ENCODE data around the gene IL17RC.
A peak's percentile ranks its signal among the peaks of the same experiment; 100 is the strongest.
"Not testable (repeated sequence)": the region's sequence is repeated elsewhere in the genome, so short reads cannot be mapped to it uniquely, and the experiment has no call there.

IL17RC gene, protein sequence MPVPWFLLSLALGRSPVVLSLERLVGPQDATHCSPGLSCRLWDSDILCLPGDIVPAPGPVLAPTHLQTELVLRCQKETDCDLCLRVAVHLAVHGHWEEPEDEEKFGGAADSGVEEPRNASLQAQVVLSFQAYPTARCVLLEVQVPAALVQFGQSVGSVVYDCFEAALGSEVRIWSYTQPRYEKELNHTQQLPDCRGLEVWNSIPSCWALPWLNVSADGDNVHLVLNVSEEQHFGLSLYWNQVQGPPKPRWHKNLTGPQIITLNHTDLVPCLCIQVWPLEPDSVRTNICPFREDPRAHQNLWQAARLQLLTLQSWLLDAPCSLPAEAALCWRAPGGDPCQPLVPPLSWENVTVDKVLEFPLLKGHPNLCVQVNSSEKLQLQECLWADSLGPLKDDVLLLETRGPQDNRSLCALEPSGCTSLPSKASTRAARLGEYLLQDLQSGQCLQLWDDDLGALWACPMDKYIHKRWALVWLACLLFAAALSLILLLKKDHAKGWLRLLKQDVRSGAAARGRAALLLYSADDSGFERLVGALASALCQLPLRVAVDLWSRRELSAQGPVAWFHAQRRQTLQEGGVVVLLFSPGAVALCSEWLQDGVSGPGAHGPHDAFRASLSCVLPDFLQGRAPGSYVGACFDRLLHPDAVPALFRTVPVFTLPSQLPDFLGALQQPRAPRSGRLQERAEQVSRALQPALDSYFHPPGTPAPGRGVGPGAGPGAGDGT
- 0 to 0.35 (median 0.21) reads per million in 4 experiments for total RNA-seq

GRCh38 chr3:9916734-9917680 is at the start of gene IL17RC:
IL17RC (plus strand) TSS chr3:9917098; CDS start chr3:9917316, 218 bp downstream.
- no peak for DNase-seq

- no peak for DNase-seq
These were observed 49.8 kb upstream of the IL17RC start for GRCh38 chr3:9867106-9867505.

- DNase-seq: no peak
These were observed 46.9 kb upstream of the IL17RC start for GRCh38 chr3:9869955-9870354.

GRCh38 chr3:9870978-9871377 is 45.9 kb upstream of the IL17RC start:
- no peak for DNase-seq

- not testable (repeated sequence) for DNase-seq
These were observed 44.8 kb upstream of the IL17RC start for GRCh38 chr3:9872067-9872466.

DNA sequence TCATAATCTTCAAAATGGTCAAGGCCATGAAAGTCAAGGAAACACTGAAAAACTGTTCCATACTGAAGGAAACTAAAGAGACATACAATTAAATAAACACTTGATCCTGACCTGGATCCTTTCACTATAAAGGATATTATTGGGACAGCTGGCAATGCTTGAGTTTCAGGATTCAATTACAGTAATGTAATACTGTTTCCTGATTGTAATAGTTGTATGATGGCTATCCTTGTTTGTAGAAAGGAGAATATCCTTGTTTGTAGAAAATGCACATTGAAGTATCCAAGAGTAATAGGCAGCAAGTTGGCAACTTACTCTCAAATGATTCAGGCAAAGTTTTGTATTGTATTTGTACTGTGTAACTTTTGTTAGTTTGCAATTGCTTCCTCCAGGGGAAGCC is 41.5 kb upstream of the IL17RC start:
- no peak for DNase-seq

- DNase-seq: not testable (repeated sequence)
These were observed 40.6 kb upstream of the IL17RC start for GRCh38 chr3:9876255-9876654.

- DNase-seq: no peak
These were observed 39.9 kb upstream of the IL17RC start for GRCh38 chr3:9876991-9877390.

DNA sequence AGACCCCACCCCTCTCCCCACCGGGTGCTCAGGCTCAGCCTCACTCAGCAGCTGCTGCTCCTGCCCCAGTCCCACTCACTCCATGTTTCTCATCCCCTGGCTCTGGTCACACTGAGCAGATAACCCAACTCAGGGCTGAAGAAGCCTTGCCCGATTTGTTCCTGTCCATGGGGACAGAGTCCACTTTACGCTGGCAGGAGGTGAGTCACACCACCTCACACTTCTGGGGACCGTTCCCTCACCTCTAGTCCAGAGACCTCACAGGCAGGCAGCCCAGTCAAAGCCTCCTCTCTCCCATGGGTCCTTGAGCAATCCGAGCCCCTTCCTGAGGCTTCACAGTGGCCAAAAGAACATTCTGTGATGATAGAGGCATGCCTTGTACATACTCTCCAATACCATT is 38.2 kb upstream of the IL17RC start:
- no peak for DNase-seq

DNA sequence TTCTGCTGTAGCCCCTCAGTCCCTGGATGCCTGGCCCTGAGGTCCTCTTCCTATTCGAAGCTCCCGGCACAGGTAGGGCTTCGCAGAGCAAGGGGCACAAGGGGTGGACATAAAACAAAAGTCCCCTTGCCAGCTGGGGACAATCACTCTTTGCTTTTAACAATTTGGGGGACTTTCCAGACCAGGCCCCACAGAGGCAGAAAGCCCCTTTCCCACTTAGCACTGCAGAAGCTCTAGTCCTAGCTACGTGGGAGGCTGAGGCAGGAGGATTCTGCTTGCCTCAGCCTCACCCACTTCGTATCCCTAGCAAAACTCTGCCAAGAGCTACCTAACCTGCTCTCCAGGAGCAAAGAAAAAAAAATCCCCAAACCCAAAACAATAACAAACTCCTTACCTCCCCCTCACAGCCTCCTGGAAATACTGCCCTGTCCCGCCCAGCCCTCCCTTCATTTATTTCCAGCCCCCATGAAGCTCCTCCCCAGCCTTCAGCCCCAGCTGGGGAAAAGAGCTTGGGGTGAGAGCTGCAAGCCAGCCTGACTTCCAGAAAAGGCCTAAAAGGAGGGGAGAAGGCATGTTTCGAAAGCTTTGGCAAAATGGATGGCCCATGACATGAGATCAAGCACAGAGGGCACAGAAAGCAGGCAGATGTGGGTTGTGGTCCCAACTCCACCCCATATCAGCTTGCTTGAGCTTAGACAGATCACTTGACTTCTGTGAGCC is 36.9 kb upstream of the IL17RC start, which contains the start of gene CIDEC:
Gene CIDEC (minus strand): TSS at position 424 of the 720 bp plus-strand sequence. CDS start 1,767 bp downstream, outside the sequence.
- no peak for DNase-seq

DNA sequence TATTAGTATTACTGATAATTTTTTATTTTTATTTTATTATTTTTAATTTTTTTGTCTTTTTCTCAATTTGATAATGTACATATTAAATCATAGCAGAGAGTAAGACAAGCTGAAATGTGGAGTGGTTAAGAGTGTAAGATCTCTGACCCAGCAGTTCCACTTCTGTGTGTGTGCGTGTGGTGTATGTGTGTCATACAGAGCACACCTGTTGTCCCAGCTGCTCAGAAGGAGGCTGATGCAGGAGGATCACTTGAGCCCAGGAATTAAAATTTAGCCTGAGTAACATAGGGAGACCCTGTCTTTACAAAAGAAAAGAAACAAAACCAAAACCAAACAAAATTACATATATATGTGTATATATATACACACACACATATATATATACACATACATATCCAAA is 35.5 kb upstream of the IL17RC start:
- DNase-seq: no peak

DNA sequence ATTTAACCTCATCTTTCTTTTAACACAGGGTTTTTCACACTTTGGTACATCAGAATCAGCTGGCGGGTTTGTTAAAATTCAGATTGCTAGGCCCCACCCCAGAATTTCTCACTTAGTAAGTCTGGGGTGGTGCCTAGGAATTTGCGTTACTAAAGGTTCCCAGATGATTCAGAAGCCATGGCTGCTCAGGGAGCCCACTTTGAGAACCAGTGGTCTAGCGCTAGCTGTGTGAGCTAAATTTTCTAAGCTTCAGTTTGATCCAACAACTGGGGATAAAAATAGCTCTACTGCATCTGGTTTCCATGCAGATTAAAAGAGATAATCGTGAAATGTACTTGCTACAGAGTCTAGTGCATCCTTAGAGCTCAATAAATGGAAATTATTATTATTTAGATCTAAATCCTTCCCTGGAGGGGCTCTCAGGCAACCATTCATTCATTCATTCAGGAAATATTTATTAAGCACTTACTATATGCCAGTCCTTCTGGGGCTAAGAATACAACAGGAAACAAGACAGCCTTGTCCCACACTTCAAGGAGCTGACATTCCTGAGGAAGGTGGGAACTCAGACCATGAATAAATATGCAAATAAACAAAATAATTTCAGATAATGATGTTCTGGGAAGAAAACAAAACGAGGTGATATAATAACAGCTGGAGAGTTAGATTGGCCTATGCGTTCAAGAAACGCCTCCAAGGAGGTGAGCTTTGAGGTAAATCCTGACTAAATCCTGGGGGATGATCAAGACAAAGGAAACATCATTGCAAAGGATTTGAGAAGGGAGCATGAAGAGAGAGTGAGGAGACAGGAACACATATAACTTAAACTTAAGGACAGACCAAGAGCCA is 33.0 kb upstream of the IL17RC start:
- no peak for DNase-seq

GRCh38 chr3:9884555-9885165 is 32.2 kb upstream of the IL17RC start:
- DNase-seq: no peak

DNA sequence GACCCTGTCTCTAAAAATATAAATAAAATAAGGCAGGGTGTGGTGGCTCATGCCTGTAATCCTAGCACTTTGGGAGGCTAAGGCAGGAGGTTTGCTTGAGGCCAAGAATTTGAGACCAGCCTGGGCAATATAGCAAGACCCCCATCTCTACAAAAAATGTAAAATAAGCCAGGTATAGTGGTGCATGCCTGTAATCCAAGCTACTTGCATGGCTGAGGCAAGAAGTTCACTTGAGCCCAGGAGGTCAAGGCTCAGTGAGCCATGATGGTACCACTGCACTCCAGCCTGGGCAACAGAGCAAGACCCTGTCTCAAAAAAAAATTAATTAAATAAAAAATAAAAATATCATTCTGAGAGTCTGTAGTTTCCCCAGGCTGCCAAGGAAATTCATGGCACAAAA is 30.6 kb upstream of the IL17RC start:
- no peak for DNase-seq

DNA sequence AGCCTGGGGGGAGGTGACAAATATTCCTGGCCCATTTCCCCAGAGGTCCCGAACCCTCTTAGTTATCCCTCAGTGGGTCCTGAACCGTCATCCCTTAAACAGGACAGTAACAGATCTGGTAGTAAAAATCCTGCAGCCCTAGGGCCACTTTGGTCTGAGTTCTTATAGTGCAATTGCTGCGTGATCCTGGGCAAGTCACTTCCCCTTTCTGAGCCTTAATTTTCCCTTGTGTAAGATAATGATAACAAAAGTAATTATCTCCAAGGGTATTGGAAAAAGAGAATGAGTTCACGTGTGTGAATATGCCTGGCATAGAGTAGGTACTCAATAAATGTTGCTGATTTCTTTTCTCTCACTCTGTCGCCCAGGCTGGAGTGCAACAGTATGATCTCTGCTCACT is 29.4 kb upstream of the IL17RC start:
- DNase-seq: no peak

DNA sequence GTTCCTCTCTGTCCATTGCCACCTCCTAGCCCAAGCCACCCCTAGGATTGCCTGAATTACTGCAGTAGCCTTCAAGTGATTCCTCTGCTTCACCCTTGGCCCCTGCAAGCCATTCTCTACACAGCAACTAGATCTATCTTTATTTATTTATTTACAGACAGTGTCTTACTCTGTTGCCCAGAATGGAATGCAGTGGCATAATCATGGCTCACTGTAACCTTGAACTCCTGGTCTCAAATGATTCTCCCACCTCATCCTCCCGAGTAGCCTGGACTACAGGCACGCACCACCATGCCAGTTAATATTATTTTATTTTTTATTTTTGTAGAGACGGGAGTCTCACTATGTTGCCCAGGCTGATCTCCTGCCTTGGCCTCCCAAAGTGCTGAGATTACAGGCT is 28.4 kb upstream of the IL17RC start:
- no peak for DNase-seq

DNA sequence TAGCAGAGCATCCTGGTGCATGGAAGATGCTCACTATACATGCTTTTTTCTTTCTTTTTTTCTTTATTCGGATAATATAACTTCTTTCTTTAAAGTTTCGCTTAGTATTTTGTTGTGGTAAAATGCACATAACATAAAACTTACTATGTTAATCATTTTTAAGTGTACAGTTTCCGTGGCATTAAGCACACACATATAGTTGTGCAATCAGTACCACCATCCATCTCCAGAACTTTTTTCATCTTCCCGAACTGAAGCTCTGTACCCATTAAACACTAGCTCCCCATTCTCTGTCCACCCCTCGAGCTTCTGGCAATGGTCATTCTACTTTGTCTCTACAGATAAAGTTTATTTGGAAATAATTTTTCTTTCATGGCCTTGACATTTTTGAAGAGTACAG is 27.5 kb upstream of the IL17RC start:
- no peak for DNase-seq

- peak; percentile 90 for DNase-seq
These were observed 26.4 kb upstream of the IL17RC start, which contains the start of gene JAGN1 for GRCh38 chr3:9890249-9891071. JAGN1 (plus strand) TSS chr3:9890610; CDS start chr3:9890723, 113 bp downstream.

DNA sequence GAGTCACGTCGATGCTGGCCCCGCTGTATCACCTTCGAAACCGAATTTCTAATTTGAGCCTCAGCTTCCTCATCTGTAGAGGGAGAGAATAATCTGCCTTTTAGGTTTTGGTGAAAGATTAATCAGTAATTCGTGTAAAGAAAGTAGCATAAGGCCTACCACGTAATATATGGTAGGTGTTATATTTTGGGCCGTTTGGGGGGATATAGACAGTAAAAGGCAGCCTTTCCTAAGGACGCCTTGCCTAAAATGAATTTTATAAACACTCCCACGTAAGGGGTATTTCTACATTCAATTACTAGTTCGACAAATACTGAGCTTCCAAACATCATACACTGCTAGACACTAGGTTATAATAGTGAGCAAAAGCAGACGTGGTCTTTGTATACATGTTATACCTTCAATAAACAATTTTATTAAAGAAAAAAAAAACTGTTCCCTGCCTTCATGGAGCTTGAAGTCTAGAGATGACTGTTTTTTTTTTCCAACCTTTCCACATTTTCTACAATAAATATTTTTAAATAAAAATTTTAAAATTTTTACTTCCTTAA is 25.8 kb upstream of the IL17RC start:
- DNase-seq: no peak

All from effector CD8-positive, alpha-beta T cell (primary cell).